NCI-H526 (cell line): ENCODE measurements around the gene GNPAT.

Experiments used
- DNase-seq, 2 experiments: peaks; one replicate each; lab custom pipeline; 2025; lab: John Stamatoyannopoulos, UW

The GNPAT gene

DNA sequence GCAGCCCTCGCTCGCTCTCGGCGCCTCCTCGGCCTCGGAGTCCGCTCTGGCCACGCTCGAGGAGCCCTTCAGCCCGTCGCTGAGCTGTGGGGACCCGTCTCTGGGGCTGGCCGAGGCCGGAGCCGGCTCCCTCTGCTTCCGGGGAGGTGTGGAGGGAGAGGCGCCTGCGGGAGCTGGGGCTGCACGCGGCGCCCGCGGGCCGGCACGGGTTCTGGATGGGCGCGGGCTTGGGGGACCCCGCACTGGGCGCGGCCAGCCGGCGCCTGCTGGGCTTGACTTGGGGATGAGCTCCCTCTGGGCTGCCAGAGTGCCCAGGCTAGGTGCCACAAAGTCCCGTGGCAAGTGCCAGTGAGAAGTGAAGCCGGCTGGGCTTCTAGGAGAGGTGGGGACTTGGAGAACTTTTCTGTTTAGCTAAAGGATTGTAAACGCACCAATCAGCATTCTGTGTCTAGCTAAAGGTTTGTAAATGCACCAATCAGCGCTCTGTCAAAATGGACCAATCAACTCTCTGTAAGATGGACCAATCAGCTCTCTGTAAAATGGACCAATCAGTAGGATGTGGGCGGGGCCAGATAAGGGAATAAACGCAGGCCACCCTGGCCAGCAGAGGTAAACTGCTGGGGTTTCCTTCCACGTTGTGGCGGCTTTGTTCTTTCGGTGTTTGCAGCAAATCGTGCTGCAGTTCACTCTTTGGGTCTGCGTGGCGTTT, 76.4 kb downstream of the GNPAT start:
- no peak for DNase-seq

DNA sequence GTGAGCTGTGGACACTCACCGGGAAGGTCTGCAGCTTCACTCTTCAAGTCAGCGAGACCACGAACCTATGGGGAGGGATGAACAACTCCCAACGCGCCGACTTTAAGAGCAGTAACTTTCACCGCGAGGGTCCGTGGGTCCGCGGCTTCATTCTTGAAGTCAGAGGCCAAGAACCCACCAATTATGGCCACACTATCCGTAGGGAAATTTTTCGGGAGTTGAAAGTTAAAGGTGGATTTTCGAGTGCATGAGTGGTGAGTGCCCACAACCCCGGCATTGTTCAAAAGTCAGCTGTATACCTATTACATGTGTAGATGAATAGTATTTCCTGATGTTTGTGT, 77.0 kb downstream of the GNPAT start:
- no peak for DNase-seq

DNA sequence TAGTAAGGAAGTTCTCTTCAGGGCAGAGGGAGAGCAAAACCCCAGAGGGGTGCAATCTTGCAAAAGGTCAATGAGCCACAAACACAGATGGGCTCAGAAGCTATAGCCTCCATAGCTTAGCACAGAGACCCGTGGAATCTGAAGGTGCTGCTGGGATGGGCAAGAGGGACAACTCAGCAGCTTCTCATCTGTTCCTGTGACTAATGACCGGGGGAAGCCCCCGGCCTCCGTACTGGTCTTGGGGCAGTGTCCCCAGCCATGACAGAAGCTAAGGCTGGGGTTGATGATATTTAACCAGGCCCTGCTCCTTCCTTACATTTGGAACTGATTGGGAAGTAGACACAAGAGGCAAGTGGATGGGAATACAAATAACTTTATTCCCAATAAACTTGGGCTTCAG, 77.6 kb downstream of the GNPAT start:
- DNase-seq = no peak

DNA sequence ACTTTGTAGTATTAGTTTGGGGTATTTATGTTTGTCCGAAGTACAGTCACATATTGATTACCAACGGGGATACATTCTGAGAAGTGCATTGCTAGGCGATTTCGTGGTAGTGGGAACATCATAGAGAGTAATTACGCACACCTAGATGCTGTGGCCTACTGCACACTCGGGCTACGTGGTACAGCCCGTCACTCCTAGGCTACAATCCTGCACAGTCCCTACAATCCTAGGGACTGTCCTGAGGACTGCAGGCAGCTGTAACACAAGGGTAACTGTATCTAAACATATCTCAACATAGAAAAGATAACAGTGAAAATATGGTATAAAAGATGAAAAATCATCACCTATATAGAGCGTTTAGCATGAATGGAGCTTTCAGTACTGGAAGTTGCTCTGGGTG, 78.1 kb downstream of the GNPAT start:
- DNase-seq = no peak

DNA sequence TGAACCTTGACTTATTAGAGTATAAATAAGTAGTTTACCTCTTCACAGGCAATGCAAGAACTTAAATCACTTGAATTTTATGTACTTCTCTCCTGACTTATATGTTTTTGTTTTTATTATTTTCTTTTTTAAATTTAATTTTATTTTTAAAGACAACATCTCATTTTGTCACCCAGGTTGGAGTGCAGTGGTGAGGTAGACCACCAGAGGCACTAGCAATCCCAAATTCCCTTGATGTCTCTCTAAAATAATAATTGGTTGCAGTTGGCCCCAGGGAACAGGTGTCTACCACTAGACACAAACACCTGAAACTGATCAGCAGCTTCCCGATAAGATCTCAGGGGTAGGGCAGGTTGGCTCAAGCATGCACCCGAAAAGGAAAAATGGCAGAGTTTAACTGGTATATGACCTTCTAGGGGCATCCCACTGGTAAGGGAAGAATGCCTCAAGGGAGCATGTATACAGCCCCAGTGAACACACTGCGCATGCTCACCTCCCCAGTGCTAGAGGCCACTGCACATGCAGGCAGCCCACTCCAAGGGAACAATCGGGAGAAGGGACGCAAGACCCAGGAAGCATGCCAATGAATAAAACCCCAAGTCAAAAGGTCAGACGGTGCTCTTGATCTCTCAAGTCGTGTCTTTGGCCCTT, 82.0 kb downstream of the GNPAT start:
- no peak for DNase-seq

DNA sequence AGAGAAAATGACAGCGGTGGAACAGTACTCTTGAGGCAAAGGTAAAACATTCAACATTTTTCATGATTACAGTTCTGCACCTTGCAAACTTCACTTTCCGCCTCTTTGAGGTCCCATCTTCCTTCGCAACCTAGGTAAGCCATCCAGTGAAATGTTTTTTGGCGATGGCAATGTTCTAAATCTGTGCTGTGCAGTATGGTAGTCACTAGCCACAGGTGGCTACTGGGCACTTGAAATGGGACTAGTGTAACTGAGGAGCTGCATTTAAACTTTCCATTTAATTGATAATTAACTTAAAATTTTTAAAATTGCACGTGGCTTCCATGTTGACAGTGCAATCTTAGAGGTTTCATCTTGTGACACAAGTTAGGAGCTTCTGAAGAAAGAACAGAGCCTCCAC, 83.6 kb downstream of the GNPAT start:
- DNase-seq = no peak

DNA sequence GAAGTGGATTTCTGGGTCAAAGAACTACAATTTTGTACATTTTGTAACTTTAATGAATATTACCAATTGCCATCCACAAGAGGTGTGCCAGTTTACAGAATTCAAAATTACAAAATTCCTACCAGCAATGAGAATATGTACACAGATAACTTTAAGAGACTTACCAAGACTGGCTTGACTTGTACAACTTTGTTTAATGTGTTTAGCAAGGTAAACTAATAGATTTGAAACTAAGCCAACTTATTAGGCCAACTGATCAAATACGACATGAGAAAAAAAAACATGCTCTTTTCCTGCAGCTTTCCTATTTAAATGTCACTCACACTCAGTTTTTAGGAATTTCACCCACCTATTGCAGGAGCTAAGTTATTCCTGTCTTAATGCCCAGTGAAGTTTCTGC, 85.2 kb downstream of the GNPAT start:
- no peak for DNase-seq
